GM21423 (cell line): ENCODE results near the gene CACNA1I.
"Not testable (repeated sequence)": the region's sequence is repeated elsewhere in the genome, so short reads cannot be mapped to it uniquely, and the experiment has no call there.

Experiments
- ATAC-seq: cut with Tn5 transposase; IDR thresholded peaks from one replicate; pipeline ENCODE4 v1.9.1; 2021; ENCODE audit warnings: mild to moderate bottlenecking, moderate library complexity; ENCODE audit not compliant: unreplicated experiment

The CACNA1I gene

GRCh38 chr22:39731481-39731880, 160.9 kb downstream of the CACNA1I start:
- ATAC-seq, result no peak

- ATAC-seq, result no peak
Measured at GRCh38 chr22:39731881-39732555, 161.5 kb downstream of the CACNA1I start.

DNA sequence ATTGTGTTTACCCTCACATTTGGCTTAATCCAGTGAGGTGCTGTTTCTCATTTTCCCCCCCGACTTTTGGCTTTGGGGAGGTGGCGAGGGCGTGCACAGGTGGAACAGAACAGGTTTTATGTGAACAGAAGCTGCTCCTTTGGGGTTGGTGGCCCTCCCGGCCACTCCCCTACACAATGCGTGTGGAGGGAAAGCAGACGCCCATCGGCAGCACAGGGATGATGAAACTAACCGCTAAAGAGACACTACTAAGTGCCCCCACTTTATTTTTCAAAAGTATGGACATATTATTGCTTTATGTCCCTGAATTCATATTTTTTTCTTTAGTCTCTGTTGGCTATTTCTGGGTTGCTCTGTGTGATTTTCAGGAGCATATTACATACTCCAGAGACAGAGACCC, 162.1 kb downstream of the CACNA1I start:
- no peak for ATAC-seq

DNA sequence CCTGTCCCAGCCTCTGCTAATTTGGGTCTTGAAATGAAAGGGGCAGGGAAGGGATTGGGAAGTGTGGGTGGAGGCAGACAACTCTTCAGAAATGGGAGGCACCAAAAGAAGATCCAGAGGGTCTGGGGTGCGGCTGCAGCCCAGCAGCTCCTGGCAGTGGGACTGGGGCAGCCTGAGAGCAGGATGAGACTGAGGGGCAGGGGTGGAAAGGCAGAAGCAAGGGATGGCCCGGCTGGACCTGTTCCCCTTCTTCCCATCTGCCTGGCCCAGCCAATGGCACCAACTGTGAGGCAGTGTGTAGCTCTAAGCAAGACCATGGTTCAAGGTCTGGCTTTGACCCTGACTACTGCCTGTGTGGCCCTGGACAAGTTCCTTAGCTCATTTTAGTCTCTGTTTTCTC, 162.6 kb downstream of the CACNA1I start:
- ATAC-seq, result no peak

GRCh38 chr22:39734046-39734445, 163.5 kb downstream of the CACNA1I start:
- not testable (repeated sequence) for ATAC-seq

GRCh38 chr22:39734866-39735265, 164.3 kb downstream of the CACNA1I start:
- ATAC-seq, result no peak

- ATAC-seq, result no peak
Measured at GRCh38 chr22:39735776-39736175, 165.2 kb downstream of the CACNA1I start.

DNA sequence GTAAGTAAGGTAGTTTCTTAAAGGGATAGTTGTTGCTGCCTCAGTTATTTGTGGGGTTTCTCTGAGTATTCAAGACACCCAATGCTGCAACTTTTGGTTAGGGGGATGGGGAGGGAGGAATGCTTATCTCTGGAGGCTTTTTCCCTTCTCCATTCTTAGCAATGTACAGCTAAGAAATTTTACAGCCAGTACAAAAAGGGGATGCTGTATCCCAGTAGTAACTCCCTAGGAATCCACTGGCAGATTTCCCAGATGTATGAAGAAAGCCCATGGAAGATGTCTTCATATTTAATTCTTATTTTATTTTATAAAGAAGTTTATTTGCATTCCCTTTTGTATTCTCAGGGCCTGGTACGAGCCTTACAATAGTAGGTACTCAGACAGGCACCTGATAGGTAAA, 168.2 kb downstream of the CACNA1I start:
- ATAC-seq, result no peak
